OCI-LY7 (cell line): ENCODE measurements around the gene FOXP1. TPM values are rescaled to one million over a fixed set of nuclear protein-coding genes. Genes with fewer than 3 reads are reported as not detected.

ENCODE experiments used
- BruUV-seq: library from RNA; stranded (reverse); fragments of 400-500 nt; replicated peaks from 2 replicates; lab custom pipeline; 2021; lab: Mats Ljungman, UMichigan
- CTCF ChIA-PET: fragments of 300-600 bp; sonication (Branson Sonifier 250); formaldehyde crosslinking; loops from one replicate; lab custom pipeline; 2022; ENCODE audit warnings: antibody characterized with exemption; ENCODE audit not compliant: unreplicated experiment; lab: Charles Lee
- POLR2A ChIA-PET: fragments of 300-600 bp; sonication (Branson Sonifier 250); formaldehyde crosslinking; loops from one replicate; lab custom pipeline; 2022; ENCODE audit warnings: antibody characterized with exemption; lab: Charles Lee
- DNase-seq: peaks from one replicate; pipeline ENCODE4 v3.0.0-alpha.2; 2015; ENCODE audit warnings: low spot score
- H2AFZ ChIP-seq: fragments of 200-600 bp; sonication (generic), shearing (Covaris generic); 2 replicates; pipeline ENCODE4 v1.6.1; 2014; ENCODE audit warnings: mild to moderate bottlenecking, antibody characterized with exemption, low read length, moderate library complexity
- H3K27ac ChIP-seq: fragments of 200-600 bp; sonication (generic); 2 replicates; pipeline ENCODE4 v1.5.1; 2014; ENCODE audit warnings: mixed run types, low read depth, mild to moderate bottlenecking, moderate library complexity, low read length, inconsistent platforms; ENCODE audit not compliant: poor library complexity, severe bottlenecking
- H3K36me3 ChIP-seq: fragments of 200-600 bp; sonication (generic); 2 replicates; pipeline ENCODE4 v1.6.1; 2014; ENCODE audit warnings: mild to moderate bottlenecking, antibody characterized with exemption, low read length, moderate library complexity, mixed read lengths; ENCODE audit not compliant: insufficient read depth
- H3K4me1 ChIP-seq: fragments of 200-600 bp; sonication (generic); 2 replicates; pipeline ENCODE4 v1.5.1; 2014; ENCODE audit warnings: mild to moderate bottlenecking, low read length; ENCODE audit not compliant: insufficient read depth, poor library complexity, severe bottlenecking
- H3K4me2 ChIP-seq: fragments of 200-600 bp; sonication (generic); 2 replicates; pipeline ENCODE4 v1.6.1; 2014; ENCODE audit warnings: mild to moderate bottlenecking, low read length
- H3K4me3 ChIP-seq: fragments of 200-600 bp; sonication (generic); 2 replicates; pipeline ENCODE4 v1.5.1; 2014; ENCODE audit warnings: mild to moderate bottlenecking, low read depth, low read length; ENCODE audit not compliant: poor library complexity, severe bottlenecking
- H3K79me2 ChIP-seq: fragments of 200-600 bp; sonication (generic); 2 replicates; pipeline ENCODE4 v1.6.1; 2016; ENCODE audit warnings: low read depth, mild to moderate bottlenecking, low read length, moderate library complexity, mixed read lengths; ENCODE audit not compliant: insufficient read depth
- H3K9me2 ChIP-seq: fragments of 200-600 bp; sonication (generic); 2 replicates; pipeline ENCODE4 v1.6.1; 2016; ENCODE audit warnings: mild to moderate bottlenecking, low read length, mixed read lengths; ENCODE audit not compliant: insufficient read depth
- H3K9me3 ChIP-seq: fragments of 200-600 bp; sonication (generic); 2 replicates; pipeline ENCODE4 v1.6.1; 2014; ENCODE audit warnings: mild to moderate bottlenecking, mixed run types, low read length, mixed read lengths
- H4K20me1 ChIP-seq: fragments of 200-600 bp; sonication (generic); 2 replicates; pipeline ENCODE4 v1.6.1; 2014; ENCODE audit warnings: mild to moderate bottlenecking, antibody characterized with exemption, low read length, moderate library complexity, mixed read lengths; ENCODE audit not compliant: insufficient read depth
- CTCF ChIP-seq: fragments of 200-600 bp; sonication (generic); conservative IDR thresholded peaks from 2 replicates; pipeline ENCODE4 v1.5.1; 2014; ENCODE audit warnings: mild to moderate bottlenecking, antibody characterized with exemption, low read length, moderate library complexity, mixed read lengths
- EZH2phosphoT487 ChIP-seq: fragments of 200-600 bp; sonication (generic); IDR thresholded peaks from 2 replicates; pipeline ENCODE4 v1.6.1; 2018; ENCODE audit warnings: low read depth, borderline replicate concordance, mild to moderate bottlenecking, mixed run types, antibody characterized with exemption, low read length, moderate library complexity, mixed read lengths
- intact Hi-C: fragments of 100-400 bp; cut with micrococcal nuclease; formaldehyde crosslinking; loops from one replicate; pipeline ENCODE4 v1.10.0; 2022; ENCODE audit not compliant: unreplicated experiment
- total RNA-seq, 2 experiments: library from RNA; depleted of rRNA in 1 of 2; stranded (reverse); fragments of >200 nt in 1 of 2; shearing (Covaris generic) in 1 of 2; gene quantifications; 2 replicates each; pipeline ENCODE4 v1.2.3, GENCODE V29; 2014 to 2022

Gene FOXP1
- total RNA-seq, 2 experiments from 2014 or later, result 87.3 to 151 TPM

DNA sequence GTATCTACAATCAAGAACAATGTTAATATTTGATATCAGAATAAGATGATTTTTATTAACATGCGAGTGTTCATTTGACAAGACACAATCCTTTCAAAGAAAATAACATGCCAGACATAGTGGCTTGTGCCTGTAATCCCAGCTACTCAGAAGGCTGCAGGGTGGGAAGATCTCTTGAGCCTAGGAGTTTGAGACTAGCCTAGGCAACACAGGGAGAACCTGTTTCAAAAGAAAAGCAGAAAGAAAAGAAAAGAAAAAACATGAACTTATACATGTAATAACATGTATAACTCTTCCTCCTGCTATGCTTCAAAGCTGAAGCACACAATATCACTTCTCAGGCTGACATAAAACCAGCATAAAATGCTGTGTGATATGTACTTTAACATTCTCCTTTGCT is 253.7 kb downstream of the FOXP1 start:
- Histone ChIP-seq H3K4me1 (no peaks in the 10 kb centered on the region), H3K79me2 (no peaks in the 10 kb centered on the region), H3K4me2 (no peak overlapping the region), H3K9me2 (no peaks in the 10 kb centered on the region), H3K9me3 (no peaks in the 10 kb centered on the region), H2AFZ (no peak overlapping the region), H3K27ac (no peak overlapping the region), H4K20me1 (0 out of 2 replicates have a peak, but pooled peaks cover 4% of the 10 kb centered on the region), H3K4me3 (no peak overlapping the region), H3K36me3 (peaks cover 28% of the 10 kb centered on the region)
- no TSS peak for BruUV-seq
- DNase-seq, result no peak
- POLR2A ChIA-PET, result no interaction called here
- intact Hi-C loops, result no loop called here
- CTCF ChIA-PET, result no interaction called here
- TF ChIP-seq EZH2phosphoT487 (no peak), CTCF (no peak)

DNA sequence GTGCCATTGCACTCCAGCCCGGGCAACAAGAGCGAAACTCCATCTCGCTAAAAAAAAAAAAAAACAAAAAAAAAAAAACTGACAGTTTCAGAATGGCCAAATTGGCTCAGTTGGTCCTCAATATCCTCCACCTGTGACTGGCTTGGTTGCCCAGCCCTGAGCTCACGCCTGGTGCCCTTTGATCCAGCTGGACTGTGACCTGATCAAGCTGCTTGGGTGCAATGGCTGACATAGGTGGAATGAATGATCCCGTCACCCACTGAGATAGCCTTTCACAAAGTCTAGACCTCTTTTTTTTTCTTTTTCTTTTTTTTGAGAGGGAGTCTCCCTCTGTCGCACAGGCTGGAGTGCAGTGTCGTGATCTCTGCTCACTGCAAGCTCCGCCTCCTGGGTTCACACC is 254.6 kb downstream of the FOXP1 start:
- Histone ChIP-seq H3K4me2 (no peak overlapping the region), H3K36me3 (peaks cover 26% of the 10 kb centered on the region), H3K4me3 (no peak overlapping the region), H2AFZ (no peak overlapping the region), H3K79me2 (no peaks in the 10 kb centered on the region), H4K20me1 (0 out of 2 replicates have a peak, but pooled peaks cover 4% of the 10 kb centered on the region), H3K27ac (no peak overlapping the region), H3K9me2 (no peaks in the 10 kb centered on the region), H3K4me1 (no peaks in the 10 kb centered on the region), H3K9me3 (no peaks in the 10 kb centered on the region)
- DNase-seq, result no peak
- POLR2A ChIA-PET, result interaction anchor here (0.6 to 1.0 kb wide), 2 partner anchors 67 to 1002 kb away, joined by 3 to 4 read pairs; no protein-coding TSS in a partner anchor
- intact Hi-C loops, result no loop called here
- no peak for TF ChIP-seq CTCF
- no peak for TF ChIP-seq EZH2phosphoT487
- CTCF ChIA-PET, result no interaction called here
- no TSS peak for BruUV-seq

DNA sequence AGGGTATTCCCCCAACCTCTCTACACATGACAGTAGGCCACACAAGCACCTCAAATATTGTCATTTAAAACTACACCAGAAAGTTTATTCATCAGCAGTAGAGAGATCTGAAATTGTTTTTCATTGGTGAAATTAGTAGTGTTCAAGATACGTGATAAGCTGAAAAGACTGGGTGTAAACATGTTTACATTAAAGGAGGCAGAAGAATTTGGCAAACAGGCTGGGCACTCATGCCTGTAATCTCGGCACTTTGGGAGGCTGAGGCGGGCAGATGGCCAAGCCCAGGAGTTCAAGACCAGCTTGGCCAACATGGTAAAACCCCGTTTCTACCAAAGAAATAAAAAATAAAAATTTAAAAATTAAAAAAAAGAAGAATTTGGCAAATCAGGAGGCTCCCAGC is 255.6 kb downstream of the FOXP1 start:
- Histone ChIP-seq H3K79me2 (no peaks in the 10 kb centered on the region), H2AFZ (no peak overlapping the region), H3K36me3 (peaks cover 20% of the 10 kb centered on the region), H3K4me3 (no peak overlapping the region), H3K4me2 (no peak overlapping the region), H3K4me1 (no peaks in the 10 kb centered on the region), H3K9me2 (no peaks in the 10 kb centered on the region), H3K27ac (no peak overlapping the region), H4K20me1 (0 out of 2 replicates have a peak, but pooled peaks cover 4% of the 10 kb centered on the region), H3K9me3 (no peaks in the 10 kb centered on the region)
- TSS peak; percentile 45 for BruUV-seq
- intact Hi-C loops, result no loop called here
- CTCF ChIA-PET, result no interaction called here
- POLR2A ChIA-PET, result no interaction called here
- DNase-seq, result no peak
- TF ChIP-seq EZH2phosphoT487 (no peak), CTCF (no peak)
